GM21825 (cell line): Measurements from ENCODE around the gene COL26A1.

Source experiments
- ATAC-seq: cut with Tn5 transposase; IDR thresholded peaks from one replicate; pipeline ENCODE4 v1.9.1; 2021; ENCODE audit warnings: mild to moderate bottlenecking, moderate library complexity; ENCODE audit not compliant: unreplicated experiment

The COL26A1 gene

GRCh38 chr7:101529560-101529959 is 166.9 kb downstream of the COL26A1 start:
- no peak for ATAC-seq

- no peak for ATAC-seq
These were observed 169.2 kb downstream of the COL26A1 start for GRCh38 chr7:101531726-101532357.

DNA sequence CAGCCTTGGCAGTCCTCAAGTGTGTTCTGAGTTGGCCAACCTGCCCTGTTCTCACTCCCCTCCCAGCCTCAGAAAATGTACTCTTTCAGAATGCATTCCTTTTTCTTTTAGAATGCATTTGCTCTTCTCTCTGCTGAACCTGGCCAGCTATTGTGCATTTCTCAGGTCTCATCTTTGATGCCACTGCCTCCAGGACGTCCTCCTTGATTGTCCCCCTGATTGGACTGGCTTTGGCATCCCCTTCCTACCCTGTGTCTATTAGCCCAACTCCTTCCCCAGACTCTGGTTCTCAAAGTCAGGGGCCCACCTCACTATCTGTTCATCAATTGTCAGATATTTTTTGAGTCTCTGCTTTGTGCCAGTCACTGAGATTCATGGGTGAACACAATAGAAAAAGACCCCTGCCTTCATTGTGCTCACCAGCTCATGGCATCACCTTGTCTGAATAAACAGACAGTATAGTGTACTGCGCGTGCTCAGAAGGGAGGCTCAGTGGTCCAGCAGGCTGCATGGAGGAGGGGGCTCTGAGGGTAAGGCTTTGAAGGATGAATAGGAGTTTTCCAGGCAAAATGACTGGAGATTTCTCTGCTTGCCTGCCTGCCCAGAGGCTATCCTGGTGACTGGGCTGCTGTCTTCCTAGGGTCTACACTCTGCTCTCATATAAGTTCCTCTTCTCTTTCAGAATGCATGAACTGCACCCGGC is 169.9 kb downstream of the COL26A1 start:
- ATAC-seq, result no peak

- ATAC-seq, result no peak
These were observed 170.4 kb downstream of the COL26A1 start for GRCh38 chr7:101533103-101533465.

GRCh38 chr7:101534015-101534803 is 171.5 kb downstream of the COL26A1 start:
- no peak for ATAC-seq

- ATAC-seq, result no peak
These were observed 172.2 kb downstream of the COL26A1 start for GRCh38 chr7:101534873-101535272.

DNA sequence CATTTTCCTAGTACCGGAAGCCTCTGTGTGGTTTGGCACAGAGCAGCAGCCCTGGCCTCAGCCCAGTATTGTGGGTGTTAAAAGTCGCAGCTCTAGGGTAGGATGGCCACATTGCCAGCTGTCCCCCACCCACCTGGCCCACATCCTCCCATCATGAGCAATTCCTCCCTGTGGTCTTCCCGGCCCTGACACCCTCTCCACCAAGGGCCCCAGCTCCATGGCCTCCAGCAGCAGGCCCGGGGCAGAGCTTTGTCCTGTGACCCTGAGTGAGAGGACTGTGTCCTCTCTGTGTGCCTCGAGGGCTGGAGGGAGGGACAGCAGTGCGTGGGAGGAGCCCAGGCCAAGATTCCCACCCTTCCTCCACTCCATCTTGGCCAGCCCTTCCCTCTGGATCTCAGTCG is 172.7 kb downstream of the COL26A1 start:
- no peak for ATAC-seq

- ATAC-seq, result no peak
These were observed 173.6 kb downstream of the COL26A1 start for GRCh38 chr7:101536232-101536631.

DNA sequence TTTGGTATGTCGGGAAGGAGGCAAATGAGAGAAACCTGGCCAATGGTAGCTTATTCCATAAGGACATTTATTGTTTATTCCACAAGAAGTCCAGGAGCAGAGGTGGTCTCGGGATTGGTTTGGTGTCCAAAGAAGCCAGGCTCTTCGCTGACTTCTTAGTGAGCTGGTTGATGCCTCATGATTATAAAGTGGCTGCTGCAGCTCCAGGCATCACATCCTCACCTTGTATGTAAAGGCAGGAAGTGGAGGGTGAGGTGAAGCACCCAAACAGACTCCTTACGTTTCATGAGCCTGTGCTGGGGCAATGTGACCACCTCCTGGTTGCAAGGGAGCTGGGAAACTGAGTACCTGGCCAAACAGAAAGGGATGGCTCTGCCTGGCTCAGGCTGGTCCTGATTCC is 174.0 kb downstream of the COL26A1 start:
- no peak for ATAC-seq

GRCh38 chr7:101537205-101537604 is 174.5 kb downstream of the COL26A1 start:
- ATAC-seq, result no peak

- no peak for ATAC-seq
These were observed 175.4 kb downstream of the COL26A1 start for GRCh38 chr7:101537935-101538595.

GRCh38 chr7:101538596-101539459 is 176.2 kb downstream of the COL26A1 start:
- no peak for ATAC-seq

DNA sequence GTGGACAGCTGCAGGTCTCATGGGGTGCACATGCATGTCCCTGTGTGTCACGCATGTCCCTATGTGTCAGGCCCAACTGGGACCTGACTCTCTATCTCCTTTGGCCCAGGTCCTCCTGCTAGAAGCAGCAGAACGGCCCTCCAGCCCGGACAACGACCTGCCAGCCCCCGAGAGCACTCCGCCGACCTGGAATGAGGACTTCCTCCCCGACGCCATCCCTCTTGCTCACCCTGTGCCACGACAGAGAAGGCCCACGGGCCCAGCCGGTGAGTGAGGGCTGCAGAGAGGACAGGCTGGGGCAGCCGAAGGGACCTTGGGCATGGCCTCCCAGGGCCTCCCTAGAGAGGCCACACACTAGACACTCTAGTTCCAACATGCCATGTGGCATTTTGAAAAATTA is 177.1 kb downstream of the COL26A1 start:
- ATAC-seq, result no peak

GRCh38 chr7:101542527-101543241 is 180.0 kb downstream of the COL26A1 start:
- no peak for ATAC-seq

DNA sequence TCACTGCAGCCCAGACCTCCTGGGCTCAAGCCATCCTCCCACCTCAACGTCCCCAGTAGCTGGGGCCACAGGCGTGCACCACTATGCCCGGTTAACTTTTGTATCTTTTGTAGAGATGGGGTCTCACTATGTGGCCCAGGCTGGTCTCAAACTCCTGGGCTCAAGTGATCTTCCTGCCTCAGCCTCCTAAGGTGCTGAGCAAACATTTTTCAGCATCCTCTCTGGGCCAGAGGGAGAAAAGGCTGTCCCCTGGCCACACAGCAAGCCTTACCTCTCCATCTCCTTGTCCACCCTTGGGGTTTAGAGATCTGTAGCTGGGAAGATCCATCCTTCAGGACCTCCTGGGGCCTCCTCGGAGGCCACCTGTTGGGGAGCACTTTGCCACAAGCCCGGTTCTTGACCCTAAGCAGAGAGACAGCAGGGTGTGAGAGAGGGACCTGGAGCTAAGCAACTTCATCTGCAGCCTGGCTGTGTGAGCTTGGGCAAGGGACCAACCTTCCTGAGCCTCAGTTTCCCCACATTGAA is 180.6 kb downstream of the COL26A1 start:
- no peak for ATAC-seq

GRCh38 chr7:101543846-101544245 is 181.2 kb downstream of the COL26A1 start:
- no peak for ATAC-seq

DNA sequence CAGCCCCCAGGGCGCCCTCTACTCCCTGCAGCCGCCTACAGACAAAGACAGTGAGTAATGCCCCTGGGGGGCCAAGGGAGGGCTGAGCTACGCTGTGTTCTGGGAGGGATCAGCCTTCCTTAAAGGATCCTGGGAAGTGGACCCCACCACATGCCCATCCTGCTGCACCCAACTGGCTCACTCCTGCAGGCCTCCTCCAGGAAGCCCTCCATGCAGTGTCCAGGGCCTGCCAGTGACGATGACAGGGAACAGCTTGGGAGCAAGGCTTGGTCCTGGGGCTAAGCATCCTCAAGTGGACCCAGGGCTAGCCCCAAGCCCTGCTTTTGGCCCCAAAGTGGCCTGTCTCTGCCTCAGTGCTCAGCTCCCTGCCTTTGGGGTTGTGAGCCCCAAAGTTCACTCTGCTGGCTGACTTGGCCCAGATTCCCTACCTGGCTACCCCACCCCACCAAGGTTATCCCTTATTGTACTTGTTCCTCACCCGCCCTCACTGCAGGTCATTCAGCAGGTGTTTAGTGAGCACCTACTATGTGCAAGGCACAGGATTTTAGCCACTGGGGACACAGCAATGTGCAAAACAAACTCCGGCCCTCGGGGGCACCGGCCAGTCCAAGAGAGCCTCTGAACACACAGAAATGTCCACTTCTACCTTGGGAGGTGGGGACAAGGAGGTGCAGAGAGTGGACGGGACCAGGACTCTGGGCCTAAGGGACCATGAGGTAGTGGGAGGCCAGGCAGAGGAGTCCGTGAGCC is 182.9 kb downstream of the COL26A1 start:
- no peak for ATAC-seq

DNA sequence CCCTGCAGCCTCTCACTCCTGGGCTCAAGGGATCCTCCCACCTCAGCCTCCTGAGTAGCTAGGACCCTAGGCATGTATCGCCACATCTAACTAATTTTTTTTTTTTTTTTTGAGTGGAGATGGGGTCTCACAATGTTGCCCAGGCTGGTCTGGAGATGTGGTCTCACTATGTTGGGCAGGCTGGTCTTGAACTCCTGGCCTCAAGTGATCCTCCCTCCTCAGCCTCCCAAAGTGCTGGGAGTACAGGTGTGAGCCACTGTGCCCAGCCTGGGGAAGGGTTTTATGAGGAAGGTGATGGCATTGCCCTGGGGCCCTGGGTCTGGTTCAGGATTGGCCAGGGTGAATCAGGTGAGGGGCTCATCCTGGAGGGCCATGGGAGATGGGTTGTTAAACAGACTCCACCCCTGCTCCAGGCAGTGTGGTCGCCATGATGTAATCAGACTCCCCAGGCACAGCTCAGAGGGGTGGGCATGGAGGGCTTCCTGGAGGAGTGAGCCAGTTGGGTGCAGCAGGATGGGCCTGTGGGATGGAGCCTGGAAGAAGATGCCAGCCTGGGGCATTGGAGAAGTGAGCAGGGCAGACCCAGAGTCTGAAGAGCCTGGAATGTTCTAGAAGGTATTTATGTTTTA is 183.7 kb downstream of the COL26A1 start:
- no peak for ATAC-seq
